SJCRH30 (cell line): ENCODE results near the gene SNX8. TPM values are rescaled to one million over a fixed set of nuclear protein-coding genes. Genes with fewer than 3 reads are reported as not detected.

ENCODE experiments used
- DNase-seq, 2 experiments: peaks; one replicate each; pipeline ENCODE4 v3.0.0-alpha.2; 2015 to 2020
- H3K27ac ChIP-seq: fragments of 250-450 bp; sonication (Bioruptor Pico); 2 replicates; pipeline ENCODE4 v1.5.1; 2020; ENCODE audit warnings: mild to moderate bottlenecking, moderate library complexity
- H3K27me3 ChIP-seq: fragments of 250-450 bp; sonication (Bioruptor Pico); 2 replicates; pipeline ENCODE4 v1.5.1; 2020; ENCODE audit warnings: mild to moderate bottlenecking, moderate library complexity
- H3K36me3 ChIP-seq: fragments of 250-450 bp; sonication (Bioruptor Pico); 2 replicates; pipeline ENCODE4 v1.5.1; 2020; ENCODE audit warnings: mild to moderate bottlenecking, moderate library complexity
- H3K4me1 ChIP-seq: fragments of 250-450 bp; sonication (Bioruptor Pico); 2 replicates; pipeline ENCODE4 v1.5.1; 2020; ENCODE audit warnings: mild to moderate bottlenecking, moderate library complexity
- H3K4me3 ChIP-seq: fragments of 250-450 bp; sonication (Bioruptor Pico); 2 replicates; pipeline ENCODE4 v1.5.1; 2020; ENCODE audit warnings: mild to moderate bottlenecking, moderate library complexity
- H3K9me3 ChIP-seq: fragments of 250-450 bp; sonication (Bioruptor Pico); replicated peaks from 2 replicates; pipeline ENCODE4 v1.5.1; 2020; ENCODE audit warnings: mild to moderate bottlenecking, moderate library complexity
- total RNA-seq: library from RNA; depleted of rRNA; stranded (reverse); fragments of >200 nt; shearing (Covaris generic); gene quantifications from 2 replicates; pipeline ENCODE4 v1.2.3, GENCODE V29; 2014; rRNA removed

Gene SNX8
- total RNA-seq = 18.0 and 27.5 TPM in 2 replicates

- Histone ChIP-seq H3K4me3 (peak within 1 kb of the TSS; percentile 85), H3K27ac (peak within 1 kb of the TSS; percentile 38; the same call in 1 of the 2 replicates), H3K9me3 (no peaks in the 10 kb centered on the region), H3K27me3 (no peaks in the 10 kb centered on the region), H3K36me3 (no peaks in the 10 kb centered on the region), H3K4me1 (no peaks in the 10 kb centered on the region)
- peak; percentile 89 to 91 for DNase-seq
Measured at GRCh38 chr7:2314209-2314955, at the start of gene SNX8. SNX8 (minus strand) TSS chr7:2314441; CDS start chr7:2314421, 20 bp downstream.

- Histone ChIP-seq H3K27me3 (no peaks in the 10 kb centered on the region), H3K36me3 (peaks cover 93% of the 10 kb centered on the region)
Measured at GRCh38 chr7:2362385-2363088, 48.3 kb upstream of the SNX8 start.

GRCh38 chr7:2360796-2361195 lies 46.6 kb upstream of the SNX8 start:
- Histone ChIP-seq H3K9me3 (no peaks in the 10 kb centered on the region), H3K27me3 (no peaks in the 10 kb centered on the region), H3K4me1 (0 out of 2 replicates have a peak, but pooled peaks cover 3% of the 10 kb centered on the region), H3K36me3 (peaks cover 88% of the 10 kb centered on the region), H3K4me3 (no peak overlapping the region), H3K27ac (no peak overlapping the region)
- no peak for DNase-seq

More at GRCh38 chr7:2362385-2363088, 48.3 kb upstream of the SNX8 start:
- Histone ChIP-seq H3K9me3 (no peaks in the 10 kb centered on the region), H3K4me1 (no peaks in the 10 kb centered on the region), H3K4me3 (no peak overlapping the region), H3K27ac (no peak overlapping the region)
- DNase-seq = no peak

GRCh38 chr7:2359610-2360009 lies 45.4 kb upstream of the SNX8 start:
- Histone ChIP-seq H3K27ac (no peak overlapping the region), H3K4me3 (no peak overlapping the region), H3K36me3 (peaks cover 79% of the 10 kb centered on the region), H3K4me1 (0 out of 2 replicates have a peak, but pooled peaks cover 3% of the 10 kb centered on the region), H3K27me3 (no peaks in the 10 kb centered on the region), H3K9me3 (no peaks in the 10 kb centered on the region)
- no peak for DNase-seq

- H3K27me3 ChIP-seq = no peaks in the 10 kb centered on the region
- 0 out of 2 replicates have a peak, but pooled peaks cover 3% of the 10 kb centered on the region for H3K4me1 ChIP-seq
- no peak overlapping the region for H3K4me3 ChIP-seq
- DNase-seq = no peak
- H3K27ac ChIP-seq = no peak overlapping the region
- H3K9me3 ChIP-seq = no peaks in the 10 kb centered on the region
- peaks cover 74% of the 10 kb centered on the region for H3K36me3 ChIP-seq
Measured at GRCh38 chr7:2358968-2359527, 44.8 kb upstream of the SNX8 start.

- DNase-seq = no peak
- Histone ChIP-seq H3K4me1 (0 out of 2 replicates have a peak, but pooled peaks cover 3% of the 10 kb centered on the region), H3K4me3 (no peak overlapping the region), H3K9me3 (no peaks in the 10 kb centered on the region), H3K36me3 (peaks cover 60% of the 10 kb centered on the region), H3K27ac (no peak overlapping the region), H3K27me3 (no peaks in the 10 kb centered on the region)
Measured at GRCh38 chr7:2357571-2357970, 43.3 kb upstream of the SNX8 start.

- Histone ChIP-seq H3K4me1 (0 out of 2 replicates have a peak, but pooled peaks cover 3% of the 10 kb centered on the region), H3K9me3 (no peaks in the 10 kb centered on the region), H3K36me3 (peaks cover 55% of the 10 kb centered on the region), H3K27ac (no peak overlapping the region), H3K4me3 (no peak overlapping the region), H3K27me3 (no peaks in the 10 kb centered on the region)
- DNase-seq = no peak
Measured at GRCh38 chr7:2357165-2357564, 42.9 kb upstream of the SNX8 start.

GRCh38 chr7:2355705-2356008 lies 41.4 kb upstream of the SNX8 start:
- 0 out of 2 replicates have a peak, but pooled peaks cover 3% of the 10 kb centered on the region for H3K4me1 ChIP-seq
- DNase-seq = peak in 1 of 2 experiments; percentile 28
- H3K9me3 ChIP-seq = no peaks in the 10 kb centered on the region
- no peaks in the 10 kb centered on the region for H3K27me3 ChIP-seq
- peaks cover 40% of the 10 kb centered on the region for H3K36me3 ChIP-seq
- H3K27ac ChIP-seq = peak overlapping the region; percentile 51; the same call in 1 of the 2 replicates
- peak overlapping the region; percentile 71 for H3K4me3 ChIP-seq

GRCh38 chr7:2354939-2355704 lies 40.9 kb upstream of the SNX8 start:
- peak overlapping the region; percentile 100 for H3K27ac ChIP-seq
- peak; percentile 20 to 32 for DNase-seq

GRCh38 chr7:2354186-2354938 lies 40.1 kb upstream of the SNX8 start, which contains the start of gene EIF3B:
EIF3B (plus strand) TSS chr7:2354827; CDS start chr7:2354922, 95 bp downstream.
- peak; percentile 94 to 97 for DNase-seq
- Histone ChIP-seq H3K27ac (peak within 1 kb of the TSS; percentile 100), H3K27me3 (no peaks in the 10 kb centered on the region), H3K4me1 (0 out of 2 replicates have a peak, but pooled peaks cover 3% of the 10 kb centered on the region), H3K4me3 (peak within 1 kb of the TSS; percentile 71), H3K36me3 (peaks cover 28% of the 10 kb centered on the region; the same call in 1 of the 2 replicates), H3K9me3 (no peaks in the 10 kb centered on the region)

More at GRCh38 chr7:2354939-2355704, 40.9 kb upstream of the SNX8 start:
- H3K27me3 ChIP-seq = no peaks in the 10 kb centered on the region
- 0 out of 2 replicates have a peak, but pooled peaks cover 3% of the 10 kb centered on the region for H3K4me1 ChIP-seq
- H3K4me3 ChIP-seq = peak overlapping the region; percentile 71
- H3K9me3 ChIP-seq = no peaks in the 10 kb centered on the region
- H3K36me3 ChIP-seq = peaks cover 35% of the 10 kb centered on the region

GRCh38 chr7:2353936-2354185 lies 39.6 kb upstream of the SNX8 start:
- H3K4me3 ChIP-seq = peak overlapping the region; percentile 71
- H3K27ac ChIP-seq = peak overlapping the region; percentile 100
- H3K36me3 ChIP-seq = peaks cover 24% of the 10 kb centered on the region; the same call in 1 of the 2 replicates
- peak; percentile 91 to 94 for DNase-seq
- 0 out of 2 replicates have a peak, but pooled peaks cover 3% of the 10 kb centered on the region for H3K4me1 ChIP-seq
- no peaks in the 10 kb centered on the region for H3K9me3 ChIP-seq
- no peaks in the 10 kb centered on the region for H3K27me3 ChIP-seq

GRCh38 chr7:2353113-2353935 lies 39.1 kb upstream of the SNX8 start:
- peak overlapping the region; percentile 71 for H3K4me3 ChIP-seq
- no peaks in the 10 kb centered on the region for H3K9me3 ChIP-seq
- peaks cover 18% of the 10 kb centered on the region; the same call in 1 of the 2 replicates for H3K36me3 ChIP-seq
- no peak for DNase-seq
- H3K27me3 ChIP-seq = no peaks in the 10 kb centered on the region
- H3K27ac ChIP-seq = peak overlapping the region; percentile 100
- H3K4me1 ChIP-seq = 0 out of 2 replicates have a peak, but pooled peaks cover 3% of the 10 kb centered on the region

GRCh38 chr7:2350861-2351260 lies 36.6 kb upstream of the SNX8 start:
- H3K27ac ChIP-seq = no peak overlapping the region
- H3K4me3 ChIP-seq = no peak overlapping the region
- H3K9me3 ChIP-seq = no peaks in the 10 kb centered on the region
- peaks cover 5% of the 10 kb centered on the region for H3K36me3 ChIP-seq
- H3K27me3 ChIP-seq = no peaks in the 10 kb centered on the region
- H3K4me1 ChIP-seq = no peaks in the 10 kb centered on the region
- DNase-seq = no peak
